ENCODE data around the gene POPDC2.
"Not testable (repeated sequence)": the region's sequence is repeated elsewhere in the genome, so short reads cannot be mapped to it uniquely, and the experiment has no call there.

The POPDC2 gene

GRCh38 chr3:119597548-119598288 is 62.7 kb downstream of the POPDC2 start, which contains the start of gene PLA1A:
Gene PLA1A, plus strand, starts transcription at chr3:119597885. Its CDS starts 29 bp downstream, at chr3:119597914.
- Histone ChIP-seq H3K27me3 (no peaks in the 10 kb centered on the region), H3K4me3 (ENCODE audit: low read depth in 1 of 2, low read length in 1 of 2) (no peak within 1 kb of the TSS), H3K9me3 (no peaks in the 10 kb centered on the region), H3K27ac (no peak within 1 kb of the TSS), H3K36me3 (no peaks in the 10 kb centered on the region), H3K4me1 (ENCODE audit: control insufficient read depth in 1 of 2, insufficient read depth in 1 of 2, low read depth in 1 of 2, low read length in 1 of 2) (peaks cover 0 to 6% of the 10 kb centered on the region in 2 experiments)
- TF ChIP-seq CTCF (IDR thresholded peaks at IDR 0.05): no peak

GRCh38 chr3:119596398-119596797 is 64.0 kb downstream of the POPDC2 start:
- TF ChIP-seq CTCF (IDR thresholded peaks at IDR 0.05): no peak
- Histone ChIP-seq H3K36me3 (no peaks in the 10 kb centered on the region), H3K27me3 (no peaks in the 10 kb centered on the region), H3K9me3 (no peaks in the 10 kb centered on the region), H3K4me1 (ENCODE audit: control insufficient read depth in 1 of 2, insufficient read depth in 1 of 2, low read depth in 1 of 2, low read length in 1 of 2) (peaks cover 0 to 6% of the 10 kb centered on the region in 2 experiments), H3K4me3 (ENCODE audit: low read depth in 1 of 2, low read length in 1 of 2) (no peak overlapping the region), H3K27ac (no peak overlapping the region)

GRCh38 chr3:119595639-119596334 is 64.6 kb downstream of the POPDC2 start:
- Histone ChIP-seq H3K27ac (no peak overlapping the region), H3K9me3 (no peaks in the 10 kb centered on the region), H3K36me3 (no peaks in the 10 kb centered on the region), H3K4me1 (ENCODE audit: control insufficient read depth in 1 of 2, insufficient read depth in 1 of 2, low read depth in 1 of 2, low read length in 1 of 2) (peaks cover 0 to 6% of the 10 kb centered on the region in 2 experiments), H3K27me3 (no peaks in the 10 kb centered on the region), H3K4me3 (ENCODE audit: low read depth in 1 of 2, low read length in 1 of 2) (no peak overlapping the region)
- TF ChIP-seq CTCF (IDR thresholded peaks at IDR 0.05): no peak

GRCh38 chr3:119594929-119595328 is 65.5 kb downstream of the POPDC2 start:
- not testable (repeated sequence) for H3K9me3 ChIP-seq; H3K4me1 ChIP-seq (ENCODE audit: control insufficient read depth in 1 of 2, insufficient read depth in 1 of 2, low read depth in 1 of 2, low read length in 1 of 2); H3K4me3 ChIP-seq (ENCODE audit: low read depth in 1 of 2, low read length in 1 of 2); H3K27ac ChIP-seq; H3K36me3 ChIP-seq; H3K27me3 ChIP-seq

GRCh38 chr3:119594066-119594465 is 66.3 kb downstream of the POPDC2 start:
- H3K27me3 ChIP-seq: no peaks in the 10 kb centered on the region
- H3K27ac ChIP-seq: no peak overlapping the region
- peaks cover 4 to 6% of the 10 kb centered on the region in 2 experiments for H3K4me1 ChIP-seq (ENCODE audit: control insufficient read depth in 1 of 2, insufficient read depth in 1 of 2, low read depth in 1 of 2, low read length in 1 of 2)
- H3K36me3 ChIP-seq: no peaks in the 10 kb centered on the region
- no peak overlapping the region for H3K4me3 ChIP-seq (ENCODE audit: low read depth in 1 of 2, low read length in 1 of 2)
- no peak for TF ChIP-seq CTCF (IDR thresholded peaks at IDR 0.05)
- H3K9me3 ChIP-seq: no peaks in the 10 kb centered on the region

GRCh38 chr3:119592861-119593260 is 67.5 kb downstream of the POPDC2 start:
- peaks cover 5 to 6% of the 10 kb centered on the region in 2 experiments for H3K4me1 ChIP-seq (ENCODE audit: control insufficient read depth in 1 of 2, insufficient read depth in 1 of 2, low read depth in 1 of 2, low read length in 1 of 2)
- H3K27ac ChIP-seq: no peak overlapping the region
- H3K27me3 ChIP-seq: no peaks in the 10 kb centered on the region
- H3K36me3 ChIP-seq: no peaks in the 10 kb centered on the region
- H3K4me3 ChIP-seq (ENCODE audit: low read depth in 1 of 2, low read length in 1 of 2): no peak overlapping the region
- TF ChIP-seq CTCF (IDR thresholded peaks at IDR 0.05): no peak
- no peaks in the 10 kb centered on the region for H3K9me3 ChIP-seq

All from neutrophil (primary cell).